HG02943 (cell line): ENCODE data around the gene RNF121.

Source experiments
- ATAC-seq: cut with Tn5 transposase; IDR thresholded peaks from one replicate; pipeline ENCODE4 v1.9.1; 2021; ENCODE audit warnings: mild to moderate bottlenecking, low read depth, moderate library complexity; ENCODE audit not compliant: unreplicated experiment

The RNF121 gene

DNA sequence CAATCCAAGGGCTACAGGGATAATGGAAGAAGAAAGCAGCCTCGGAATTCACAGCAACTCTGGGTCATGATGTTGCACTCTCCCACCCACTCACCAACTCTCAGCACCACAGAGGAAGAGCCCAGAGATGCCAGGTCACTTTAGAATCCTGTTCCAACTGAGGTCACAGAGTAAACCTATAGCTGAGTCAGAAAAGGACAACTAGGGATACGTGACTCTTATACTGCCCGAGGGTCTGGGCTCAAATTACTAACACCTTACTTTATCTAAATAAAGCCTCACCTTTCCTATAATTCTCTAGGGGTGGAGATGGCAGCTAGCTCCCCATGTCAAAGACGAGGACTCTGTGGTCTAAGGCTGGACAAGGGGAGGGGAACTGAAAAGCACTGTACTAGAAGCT, 94.5 kb downstream of the RNF121 start:
- no peak for ATAC-seq

DNA sequence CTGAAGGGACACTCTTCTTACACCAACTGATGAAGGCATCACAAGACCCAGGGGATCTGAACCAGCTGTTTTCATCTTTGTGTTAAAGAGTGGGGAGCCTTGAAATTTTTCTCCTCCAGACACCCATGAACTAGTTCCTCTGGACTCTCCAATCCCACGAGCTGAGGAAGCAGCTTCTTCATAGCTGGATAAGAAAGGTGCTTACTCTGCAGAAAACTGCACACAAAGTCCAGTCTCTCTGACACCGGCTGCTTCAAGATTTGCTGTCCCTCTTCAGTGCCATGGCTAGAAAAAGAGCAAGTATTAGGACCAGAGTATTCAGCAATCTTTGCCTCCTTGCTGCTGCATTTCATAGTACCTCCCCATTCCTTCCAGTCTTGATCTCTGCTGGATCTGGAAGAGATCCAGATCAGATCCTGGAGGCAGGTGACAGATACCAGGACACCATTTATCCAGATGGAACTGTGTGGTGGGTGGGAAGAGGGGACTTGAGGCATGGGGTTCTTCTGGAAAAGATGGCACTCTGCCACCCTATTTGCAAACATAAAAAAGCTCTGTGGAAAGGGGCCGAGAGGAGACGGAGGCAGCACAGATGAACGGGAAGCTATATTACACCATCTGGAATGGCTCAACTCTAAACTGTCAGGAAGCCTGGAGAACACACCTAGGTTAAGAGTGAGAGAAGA, 95.4 kb downstream of the RNF121 start:
- no peak for ATAC-seq

DNA sequence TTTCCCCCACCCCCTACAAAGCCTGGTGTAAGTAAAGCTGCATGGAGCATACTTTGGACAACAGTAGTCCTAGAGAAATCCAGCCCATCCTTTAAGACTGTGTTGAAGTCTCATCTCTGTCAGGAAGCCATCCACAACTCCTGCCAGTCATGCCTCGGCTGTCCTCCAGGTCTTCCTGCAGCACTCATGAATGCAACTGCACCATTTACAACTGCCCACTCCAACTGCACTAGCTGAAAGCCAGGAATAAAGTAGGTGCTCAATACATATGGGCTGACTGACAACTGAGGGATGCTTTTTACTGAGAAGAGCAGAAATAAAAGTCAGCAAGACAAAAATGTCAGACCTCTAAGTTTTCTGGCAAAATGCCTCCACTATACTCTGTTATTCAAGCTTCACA, 97.2 kb downstream of the RNF121 start:
- no peak for ATAC-seq

DNA sequence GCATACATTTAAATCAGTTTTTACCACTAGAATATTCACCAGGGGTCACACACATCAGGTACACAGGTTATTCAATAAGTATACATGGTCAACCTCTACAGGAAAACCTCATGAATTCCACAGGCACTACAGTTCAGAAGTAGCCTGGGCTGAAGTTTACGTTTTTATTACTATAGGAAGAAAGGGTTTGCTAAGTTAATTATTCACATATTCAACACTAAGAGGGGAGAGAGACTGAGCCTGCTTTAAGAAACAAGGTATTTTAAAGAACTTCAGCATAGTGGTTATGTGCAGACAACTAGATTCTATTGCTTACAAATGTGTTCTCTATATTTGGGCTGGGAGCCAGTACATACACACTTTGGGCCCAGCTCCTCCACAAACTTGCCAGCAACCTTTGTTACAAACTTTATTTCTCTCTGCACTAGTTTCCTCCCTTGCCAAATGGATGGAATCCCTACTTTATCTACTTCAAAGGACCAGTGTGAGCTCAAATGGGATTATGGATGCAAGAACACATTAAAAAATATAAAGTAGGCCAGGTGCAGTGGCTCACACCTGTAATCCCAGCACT, 101.7 kb downstream of the RNF121 start:
- ATAC-seq: no peak

- ATAC-seq: no peak
Measured at GRCh38 chr11:72036687-72037086, 107.8 kb downstream of the RNF121 start.

DNA sequence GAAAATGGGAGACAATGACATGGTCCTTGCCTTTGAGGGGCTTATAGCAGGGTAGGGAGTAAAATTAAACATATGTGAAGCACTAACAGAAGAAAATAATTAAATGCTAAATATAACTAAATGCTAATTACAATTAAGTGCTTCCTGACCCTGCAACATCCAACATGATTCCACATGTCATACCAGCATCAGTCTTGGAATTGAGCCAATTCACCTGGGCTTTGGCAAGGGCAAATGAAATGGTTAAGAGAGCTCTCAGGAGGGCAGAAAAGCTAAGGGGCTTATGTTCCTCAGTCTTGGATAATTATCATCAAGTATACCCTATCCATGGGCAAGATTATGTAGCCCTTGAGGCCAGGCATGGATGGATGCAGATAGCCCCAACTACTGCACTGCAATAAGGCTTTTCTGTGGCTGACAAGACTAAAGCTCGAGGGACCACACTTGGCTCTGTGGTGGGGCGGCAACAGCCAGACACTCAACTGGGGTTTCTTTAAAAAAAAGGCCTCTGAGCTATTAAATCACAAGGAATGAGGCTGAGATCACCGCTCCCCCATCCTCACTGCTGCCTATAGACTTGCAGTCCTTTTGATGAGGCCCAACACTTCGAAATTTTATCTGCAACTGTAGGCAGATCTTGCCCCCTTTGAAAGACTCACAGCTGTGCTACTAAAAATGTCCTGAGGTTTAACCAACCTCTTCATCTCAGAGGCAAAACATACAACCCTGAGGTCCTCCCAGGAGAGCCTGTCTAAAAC, 108.9 kb downstream of the RNF121 start:
- ATAC-seq: no peak

- no peak for ATAC-seq
Measured at GRCh38 chr11:72038491-72038890, 109.6 kb downstream of the RNF121 start.

- no peak for ATAC-seq
Measured at GRCh38 chr11:72039031-72039855, 110.4 kb downstream of the RNF121 start.

GRCh38 chr11:72039856-72040401, 111.1 kb downstream of the RNF121 start:
- ATAC-seq: no peak

DNA sequence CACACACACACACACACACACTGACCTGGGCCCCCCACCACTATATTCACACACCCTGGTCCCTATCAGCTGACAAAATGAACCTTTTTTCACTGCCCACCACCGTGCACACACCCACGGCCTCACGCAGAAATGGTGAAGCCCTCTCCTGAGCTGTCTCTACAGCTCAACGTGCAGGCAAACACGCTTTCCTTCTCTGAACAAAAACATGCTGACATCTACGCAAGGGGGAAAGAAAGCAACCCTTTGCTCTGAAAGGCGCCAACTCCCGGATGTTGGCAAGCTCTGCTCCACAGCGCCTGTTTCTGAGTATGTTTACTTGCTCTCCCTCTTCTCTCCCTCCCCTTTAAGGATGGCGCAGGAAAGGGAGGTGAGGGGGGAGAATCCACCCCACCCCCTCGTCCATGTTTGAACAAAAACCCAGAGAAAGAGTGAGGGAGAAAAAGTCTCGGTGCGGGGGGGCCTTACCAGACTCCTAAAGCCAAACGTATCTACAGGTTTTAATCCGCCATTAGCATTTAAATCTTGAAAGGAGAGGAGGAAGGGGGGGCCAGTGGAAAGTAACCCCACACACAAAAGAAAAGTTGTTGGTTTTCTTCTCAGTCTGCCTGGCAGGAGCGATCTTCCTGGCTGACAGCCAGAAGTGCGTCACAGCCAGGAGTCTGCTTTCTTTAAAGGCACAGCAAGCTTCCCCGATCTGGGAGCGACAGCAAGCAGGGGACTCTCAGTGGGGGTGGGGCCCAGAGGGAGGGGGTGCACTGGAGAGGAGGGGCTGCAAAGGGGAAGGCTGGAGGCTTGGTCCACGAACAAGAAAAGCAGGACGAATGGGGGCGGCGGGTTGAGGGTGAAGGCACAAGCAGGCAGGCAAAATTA, 111.9 kb downstream of the RNF121 start:
- ATAC-seq: no peak

DNA sequence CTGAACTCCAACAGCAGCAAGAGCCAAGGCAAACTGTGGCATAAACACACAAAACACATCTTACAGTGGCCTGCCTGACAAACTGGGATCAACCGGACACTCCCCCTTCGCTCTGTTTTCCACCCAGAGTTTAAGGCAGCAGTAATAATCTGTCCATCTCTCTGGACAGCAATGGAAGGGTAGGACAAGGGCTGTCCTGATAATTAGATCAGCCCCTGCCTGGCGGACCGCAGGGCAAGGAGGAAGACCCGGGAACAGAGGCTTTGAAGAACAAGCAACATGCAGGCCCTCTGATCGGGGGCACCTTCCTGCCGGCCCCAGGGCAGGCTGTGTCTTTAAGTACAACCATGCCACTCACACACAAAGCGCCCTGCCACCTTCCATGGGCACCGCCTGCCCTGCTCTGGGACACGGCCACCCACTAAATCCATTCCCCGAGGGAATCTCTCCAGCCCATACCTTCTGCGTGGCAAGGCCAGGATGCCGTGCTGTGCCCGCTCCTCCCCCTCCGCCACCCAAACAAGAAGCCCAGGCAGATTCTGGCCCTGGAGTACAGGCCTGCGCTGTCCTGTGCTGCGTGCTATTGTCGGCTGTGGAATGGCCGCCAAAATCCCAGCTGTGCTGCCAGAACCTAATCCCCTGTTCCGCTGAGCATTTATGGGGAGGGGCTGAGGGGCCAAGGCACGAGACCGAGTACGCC, 112.7 kb downstream of the RNF121 start:
- no peak for ATAC-seq

- ATAC-seq: no peak
Measured at GRCh38 chr11:72042064-72042745, 113.4 kb downstream of the RNF121 start.

DNA sequence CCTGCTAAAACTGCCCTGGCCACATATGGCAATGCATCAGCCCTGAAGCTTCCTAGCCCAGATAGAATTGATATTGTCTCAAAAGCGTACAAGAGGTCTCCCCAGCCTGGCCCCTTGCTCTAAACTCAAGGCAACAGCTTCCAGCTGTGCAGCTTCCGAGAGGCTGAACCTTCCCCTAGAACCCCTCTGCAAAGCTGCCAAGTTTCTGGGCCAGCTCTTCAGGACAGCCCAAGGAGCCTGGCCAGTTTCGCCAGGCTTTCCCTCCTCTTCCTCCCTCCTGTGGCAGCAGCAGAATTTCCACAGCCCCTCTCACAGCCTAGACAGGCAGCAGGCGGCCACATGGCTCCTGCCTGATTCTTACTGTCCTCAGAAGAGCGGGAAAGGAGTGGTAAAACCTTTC, 117.0 kb downstream of the RNF121 start:
- ATAC-seq: no peak
